SH-SY5Y (cell line): Measurements from ENCODE around the gene CDH5.

Source experiments
- GATA2 ChIP-seq: IDR thresholded peaks from 2 replicates; pipeline ENCODE4 v1.6.1; 2011; ENCODE audit warnings: mild to moderate bottlenecking, low read depth, low read length
- GATA3 ChIP-seq: IDR thresholded peaks from 2 replicates; pipeline ENCODE4 v1.6.1; 2011; ENCODE audit warnings: low read depth, mild to moderate bottlenecking, low read length, moderate library complexity

Gene CDH5

GRCh38 chr16:66434619-66435430 is 68.3 kb downstream of the CDH5 start:
- no peak for TF ChIP-seq GATA2
- no peak for TF ChIP-seq GATA3

- TF ChIP-seq GATA3: no peak
- no peak for TF ChIP-seq GATA2
These were observed 69.4 kb downstream of the CDH5 start for GRCh38 chr16:66435896-66436295.

GRCh38 chr16:66437391-66437945 is 71.0 kb downstream of the CDH5 start:
- TF ChIP-seq GATA2 (no peak), GATA3 (no peak)

GRCh38 chr16:66438536-66438935 is 72.0 kb downstream of the CDH5 start:
- TF ChIP-seq GATA3 (no peak), GATA2 (no peak)

GRCh38 chr16:66439051-66439730 is 72.7 kb downstream of the CDH5 start:
- TF ChIP-seq GATA3 (no peak), GATA2 (no peak)

GRCh38 chr16:66440271-66440802 is 73.8 kb downstream of the CDH5 start:
- no peak for TF ChIP-seq GATA2
- TF ChIP-seq GATA3: no peak

GRCh38 chr16:66440970-66441369 is 74.5 kb downstream of the CDH5 start:
- no peak for TF ChIP-seq GATA2
- no peak for TF ChIP-seq GATA3

GRCh38 chr16:66441586-66442375 is 75.3 kb downstream of the CDH5 start:
- TF ChIP-seq GATA3: no peak
- no peak for TF ChIP-seq GATA2

- TF ChIP-seq GATA3 (no peak), GATA2 (no peak)
These were observed 76.2 kb downstream of the CDH5 start for GRCh38 chr16:66442502-66443268.

- TF ChIP-seq GATA3: no peak
These were observed 76.8 kb downstream of the CDH5 start for GRCh38 chr16:66443269-66443652.

- no peak for TF ChIP-seq GATA3
- no peak for TF ChIP-seq GATA2
These were observed 77.6 kb downstream of the CDH5 start for GRCh38 chr16:66444049-66444481.

GRCh38 chr16:66446737-66447136 is 80.2 kb downstream of the CDH5 start:
- TF ChIP-seq GATA2: no peak
- no peak for TF ChIP-seq GATA3

- TF ChIP-seq GATA3 (no peak), GATA2 (no peak)
These were observed 81.0 kb downstream of the CDH5 start for GRCh38 chr16:66447491-66447890.
